ENCODE data around the gene TIPIN. TPM values are rescaled to one million over a fixed set of nuclear protein-coding genes. Genes with fewer than 3 reads are reported as not detected.
"Not testable (repeated sequence)": the region's sequence is repeated elsewhere in the genome, so short reads cannot be mapped to it uniquely, and the experiment has no call there.

The TIPIN gene
- total RNA-seq, 6 donors from 2014 or later, result 1.2 to 10.8 (median 5.7) TPM

DNA sequence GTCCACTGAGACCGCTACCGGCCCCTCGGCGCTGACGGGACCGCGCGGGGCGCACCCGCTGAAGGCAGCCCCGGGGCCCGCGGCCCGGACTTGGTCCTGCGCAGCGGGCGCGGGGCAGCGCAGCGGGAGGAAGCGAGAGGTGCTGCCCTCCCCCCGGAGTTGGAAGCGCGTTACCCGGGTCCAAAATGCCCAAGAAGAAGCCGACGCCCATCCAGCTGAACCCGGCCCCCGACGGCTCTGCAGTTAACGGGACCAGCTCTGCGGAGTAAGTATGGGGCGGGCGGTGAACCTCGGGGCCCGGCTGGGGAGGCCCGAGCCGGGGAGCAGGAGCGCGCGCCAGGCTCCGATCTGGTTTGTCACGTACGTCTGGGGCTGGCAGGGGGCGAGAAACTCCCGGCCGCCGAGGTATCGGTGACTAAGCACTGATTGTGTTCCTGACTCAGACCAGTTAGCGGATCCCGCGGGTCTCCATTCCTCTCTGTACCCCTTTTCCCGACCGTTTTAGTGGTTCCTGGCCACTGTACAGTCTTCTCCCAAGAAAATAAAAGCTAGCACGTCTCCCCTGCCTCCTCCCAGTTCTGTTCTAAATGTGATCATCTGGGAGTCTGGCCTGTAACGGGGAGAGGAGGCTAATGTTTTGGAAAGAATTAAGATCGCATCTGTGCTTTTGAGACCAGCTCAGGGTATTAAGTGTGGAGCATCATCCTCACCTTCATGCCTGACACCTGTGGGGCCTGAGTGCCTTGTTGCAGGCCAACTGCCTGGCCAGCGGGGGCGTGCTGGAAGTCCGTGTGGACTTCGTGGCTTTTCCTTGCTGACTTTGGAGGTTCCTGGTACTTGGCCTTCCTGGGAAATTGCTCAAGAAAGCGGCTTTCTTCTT lies 30.9 kb upstream of the TIPIN start:
- 0 to 2% methylated on average over 13 to 24 of the region's 62 CpGs for WGBS, 2 donors
- TF ChIP-seq POLR2AphosphoS5 (IDR thresholded peaks at IDR 0.05), result no peak
- peak in 1 of 4 donors; percentile 4 for TF ChIP-seq POLR2A (IDR thresholded peaks at IDR 0.05)
- TF ChIP-seq, protein P1, sequence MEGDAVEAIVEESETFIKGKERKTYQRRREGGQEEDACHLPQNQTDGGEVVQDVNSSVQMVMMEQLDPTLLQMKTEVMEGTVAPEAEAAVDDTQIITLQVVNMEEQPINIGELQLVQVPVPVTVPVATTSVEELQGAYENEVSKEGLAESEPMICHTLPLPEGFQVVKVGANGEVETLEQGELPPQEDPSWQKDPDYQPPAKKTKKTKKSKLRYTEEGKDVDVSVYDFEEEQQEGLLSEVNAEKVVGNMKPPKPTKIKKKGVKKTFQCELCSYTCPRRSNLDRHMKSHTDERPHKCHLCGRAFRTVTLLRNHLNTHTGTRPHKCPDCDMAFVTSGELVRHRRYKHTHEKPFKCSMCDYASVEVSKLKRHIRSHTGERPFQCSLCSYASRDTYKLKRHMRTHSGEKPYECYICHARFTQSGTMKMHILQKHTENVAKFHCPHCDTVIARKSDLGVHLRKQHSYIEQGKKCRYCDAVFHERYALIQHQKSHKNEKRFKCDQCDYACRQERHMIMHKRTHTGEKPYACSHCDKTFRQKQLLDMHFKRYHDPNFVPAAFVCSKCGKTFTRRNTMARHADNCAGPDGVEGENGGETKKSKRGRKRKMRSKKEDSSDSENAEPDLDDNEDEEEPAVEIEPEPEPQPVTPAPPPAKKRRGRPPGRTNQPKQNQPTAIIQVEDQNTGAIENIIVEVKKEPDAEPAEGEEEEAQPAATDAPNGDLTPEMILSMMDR (IDR thresholded peaks at IDR 0.05), result peak in 3 of 6 experiments; percentile 13 to 27 (median 24)
- no peak for TF ChIP-seq EP300 (IDR thresholded peaks at IDR 0.05)
- Histone ChIP-seq H3K27ac (peak overlapping the region; percentile 94 to 96 (median 95)), H3K4me3 (peak overlapping the region; percentile 71 to 96 (median 89)), H3K9me3 (no peaks in the 10 kb centered on the region), H3K27me3 (no peaks in the 10 kb centered on the region), H3K4me1 (peaks cover 18 to 59% (median 37%) of the 10 kb centered on the region in 4 donors), H3K36me3 (peaks cover 0 to 3% (median 0%) of the 10 kb centered on the region in 4 donors)
- DNase-seq (peak; percentile 58 to 77), ATAC-seq (ENCODE audit: low FRiP score in 2 of 2) (peak; percentile 58 to 73)

DNA sequence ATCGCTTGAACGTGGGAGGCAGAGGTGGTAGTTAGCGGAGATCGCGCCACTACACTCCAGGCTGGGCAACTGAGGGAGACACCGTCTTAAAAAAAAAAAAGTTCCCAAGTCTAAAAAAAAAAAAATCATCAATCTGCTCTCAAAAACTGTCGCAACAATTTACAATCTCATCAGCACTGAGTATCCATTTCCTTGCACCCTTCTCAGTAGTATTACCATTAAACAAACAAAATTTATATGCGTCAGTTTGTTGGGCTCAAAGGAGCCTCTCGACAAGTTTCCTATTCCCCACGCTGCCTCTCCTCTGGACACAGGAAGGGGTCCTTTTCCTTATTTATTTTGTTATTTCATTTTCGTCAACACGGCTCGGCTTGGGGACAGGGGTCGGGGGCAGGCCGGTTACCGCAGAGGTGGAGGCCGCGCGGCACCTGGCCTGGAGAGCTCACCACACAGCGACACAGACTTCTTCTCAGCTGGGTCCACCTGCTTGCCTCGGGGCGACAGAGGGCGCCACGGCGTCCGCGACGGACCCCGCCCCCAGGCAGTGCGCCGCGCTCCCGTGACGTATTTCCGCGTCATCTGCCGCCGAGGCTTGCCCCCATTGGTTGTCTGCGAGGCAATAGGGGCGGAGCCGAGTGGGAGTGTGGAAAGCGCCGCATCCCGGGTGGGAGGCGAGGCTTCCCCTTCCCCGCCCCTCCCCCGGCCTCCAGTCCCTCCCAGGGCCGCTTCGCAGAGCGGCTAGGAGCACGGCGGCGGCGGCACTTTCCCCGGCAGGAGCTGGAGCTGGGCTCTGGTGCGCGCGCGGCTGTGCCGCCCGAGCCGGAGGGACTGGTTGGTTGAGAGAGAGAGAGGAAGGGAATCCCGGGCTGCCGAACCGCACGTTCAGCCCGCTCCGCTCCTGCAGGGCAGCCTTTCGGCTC lies 30.0 kb upstream of the TIPIN start, which contains the start of gene MAP2K1:
MAP2K1 (plus strand) TSS at position 709 of the 920 bp plus-strand sequence. CDS start 436 bp downstream, outside the sequence.
- DNase-seq (peak; percentile 97 to 99), ATAC-seq (ENCODE audit: low FRiP score in 2 of 2) (peak; percentile 98 to 99)
- Histone ChIP-seq H3K4me1 (peaks cover 18 to 52% (median 37%) of the 10 kb centered on the region in 4 donors), H3K9me3 (no peaks in the 10 kb centered on the region), H3K27me3 (no peaks in the 10 kb centered on the region), H3K36me3 (peaks cover 0 to 3% (median 0%) of the 10 kb centered on the region in 4 donors), H3K27ac (peak within 1 kb of the TSS; percentile 94 to 96 (median 95)), H3K4me3 (peak within 1 kb of the TSS; percentile 71 to 96 (median 89))
- TF ChIP-seq, protein P1 (IDR thresholded peaks at IDR 0.05), result peak; percentile 63 to 91 (median 82)
- TF ChIP-seq POLR2A (IDR thresholded peaks at IDR 0.05), result peak in 3 of 4 donors; percentile 32 to 84 (median 72)
- peak; percentile 89 for TF ChIP-seq POLR2AphosphoS5 (IDR thresholded peaks at IDR 0.05)
- TF ChIP-seq EP300 (IDR thresholded peaks at IDR 0.05), result peak in 1 of 4 donors; percentile 47
- 7% methylated on average over 26 to 39 of the region's 69 CpGs for WGBS, 2 donors

DNA sequence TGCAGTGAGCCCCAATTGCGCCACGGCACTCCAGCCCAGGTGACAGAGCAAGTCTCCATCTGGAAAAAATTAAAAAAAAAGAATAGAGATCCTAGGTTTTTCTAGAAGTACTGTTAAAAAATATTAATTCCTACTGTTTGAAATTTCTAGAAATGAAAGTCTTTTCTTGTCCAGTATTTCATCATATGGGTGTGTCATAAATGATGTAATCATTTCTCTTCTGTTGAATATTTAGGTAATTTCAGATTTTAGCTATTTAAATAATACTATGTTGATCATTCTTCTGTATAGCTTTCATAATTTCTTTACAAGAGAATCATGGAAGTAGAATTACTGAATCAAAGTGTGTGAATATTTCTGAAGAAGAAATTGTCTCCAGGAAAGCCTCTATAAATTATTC lies 24.9 kb upstream of the TIPIN start:
- WGBS, 2 donors, result 92 to 96% methylated on average over 2 of the region's 2 CpGs
- not testable (repeated sequence) for DNase-seq, H3K27ac ChIP-seq

DNA sequence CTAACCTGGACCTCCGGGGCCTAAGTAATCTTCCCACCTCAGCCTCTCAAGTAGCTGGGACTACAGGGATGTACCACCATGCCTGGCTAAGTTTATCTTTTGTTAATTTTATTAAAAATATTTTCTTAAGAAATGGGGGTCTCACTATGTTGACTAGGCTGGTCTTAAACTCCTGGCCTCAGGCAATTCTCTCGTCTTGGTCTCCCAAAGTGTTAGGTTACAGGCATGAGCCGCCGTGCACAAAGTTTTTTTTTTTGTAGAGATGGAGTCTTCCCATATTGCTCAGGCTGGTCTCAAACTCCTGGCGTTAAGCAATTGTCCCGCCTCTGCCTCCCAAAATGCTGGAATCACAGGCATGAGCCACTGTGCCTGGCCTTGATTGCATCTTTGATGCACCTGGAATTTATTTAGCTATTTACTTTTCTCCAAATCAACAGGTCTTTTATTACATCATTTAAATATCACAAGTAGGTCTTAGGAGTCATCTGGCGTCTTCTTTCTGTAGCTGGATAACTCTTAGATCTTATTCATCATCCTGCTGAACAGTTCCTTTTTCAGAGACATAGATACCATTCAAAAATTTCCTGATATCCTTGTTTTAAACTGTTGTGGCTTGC lies 22.4 kb upstream of the TIPIN start:
- 92 to 96% methylated on average over 7 of the region's 7 CpGs for WGBS, 2 donors
- TF ChIP-seq POLR2A (IDR thresholded peaks at IDR 0.05) (no peak), POLR2AphosphoS5 (IDR thresholded peaks at IDR 0.05) (no peak), EP300 (IDR thresholded peaks at IDR 0.05) (no peak)
- Histone ChIP-seq H3K27ac (no peak overlapping the region), H3K4me1 (no peaks in the 10 kb centered on the region), H3K27me3 (no peaks in the 10 kb centered on the region), H3K4me3 (no peak overlapping the region), H3K9me3 (peaks cover 0 to 4% (median 2%) of the 10 kb centered on the region in 4 donors), H3K36me3 (no peaks in the 10 kb centered on the region)
- DNase-seq (no peak), ATAC-seq (ENCODE audit: low FRiP score in 2 of 2) (no peak)

More for the DNA sequence above, 24.9 kb upstream of the TIPIN start:
- H3K4me3 ChIP-seq; ATAC-seq (ENCODE audit: low FRiP score in 2 of 2); H3K9me3 ChIP-seq; H3K36me3 ChIP-seq; H3K27me3 ChIP-seq: not testable (repeated sequence)
- H3K4me1 ChIP-seq, result peaks cover 0 to 13% (median 8%) of the 10 kb centered on the region in 4 donors

DNA sequence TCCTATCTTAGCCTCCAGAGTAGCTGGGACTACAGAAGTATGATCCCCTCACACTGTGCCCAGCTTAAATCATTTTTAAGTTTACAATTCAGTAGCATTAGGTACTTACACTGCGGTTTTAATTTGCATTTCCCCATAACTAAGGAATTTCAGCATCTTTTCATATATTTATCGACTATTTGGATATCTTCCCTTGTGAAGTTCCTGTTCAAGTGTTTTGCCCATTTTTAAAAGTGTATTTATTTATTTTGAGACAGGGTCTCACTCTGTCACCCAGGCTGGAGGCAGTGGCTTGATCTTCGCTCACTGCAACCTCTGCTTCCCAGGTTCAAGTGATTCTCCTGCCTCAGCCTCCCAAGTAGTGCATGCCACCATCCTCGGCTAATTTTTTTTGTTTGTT lies 17.7 kb upstream of the TIPIN start:
- Histone ChIP-seq H3K4me1 (peaks cover 9 to 14% (median 12%) of the 10 kb centered on the region in 4 donors), H3K27ac (no peak overlapping the region), H3K9me3 (peaks cover 0 to 4% (median 2%) of the 10 kb centered on the region in 4 donors), H3K27me3 (no peaks in the 10 kb centered on the region), H3K36me3 (no peaks in the 10 kb centered on the region), H3K4me3 (no peak overlapping the region)
- TF ChIP-seq POLR2A (IDR thresholded peaks at IDR 0.05) (no peak), EP300 (IDR thresholded peaks at IDR 0.05) (no peak), POLR2AphosphoS5 (IDR thresholded peaks at IDR 0.05) (no peak)
- TF ChIP-seq, protein P1 (IDR thresholded peaks at IDR 0.05), result no peak
- ATAC-seq (ENCODE audit: low FRiP score in 2 of 2) (no peak), DNase-seq (no peak)
- 81 to 97% methylated on average over 4 of the region's 4 CpGs for WGBS, 2 donors

Measured in upper lobe of left lung (tissue), 6 donors.